ENCODE results near the gene MIF4GD.

- TF ChIP-seq CTCF (conservative IDR thresholded peaks at IDR 0.05 in 1 of 2, IDR thresholded peaks at IDR 0.05 in 1 of 2; ENCODE audit: low read depth in 1 of 2, low read length in 2 of 2) (no peak), EZH2 (IDR thresholded peaks at IDR 0.05; ENCODE audit: low read length, missing control alignments) (no peak)
Measured at GRCh38 chr17:75241502-75241901, 29.5 kb downstream of the MIF4GD start.

All from fibroblast of lung (primary cell).